Stimulated activated CD8-positive, alpha-beta memory T cell treated with anti-CD3 and anti-CD28 coated beads, Interleukin-4, amount 100 ng/mL, for 48 hours (primary cell): ENCODE data around the gene TRIM3.
A peak's percentile ranks its signal among the peaks of the same experiment; 100 is the strongest.

Experiments
- DNase-seq: peaks from one replicate; pipeline ENCODE4 v3.0.0-alpha.2; 2020

The TRIM3 gene

DNA sequence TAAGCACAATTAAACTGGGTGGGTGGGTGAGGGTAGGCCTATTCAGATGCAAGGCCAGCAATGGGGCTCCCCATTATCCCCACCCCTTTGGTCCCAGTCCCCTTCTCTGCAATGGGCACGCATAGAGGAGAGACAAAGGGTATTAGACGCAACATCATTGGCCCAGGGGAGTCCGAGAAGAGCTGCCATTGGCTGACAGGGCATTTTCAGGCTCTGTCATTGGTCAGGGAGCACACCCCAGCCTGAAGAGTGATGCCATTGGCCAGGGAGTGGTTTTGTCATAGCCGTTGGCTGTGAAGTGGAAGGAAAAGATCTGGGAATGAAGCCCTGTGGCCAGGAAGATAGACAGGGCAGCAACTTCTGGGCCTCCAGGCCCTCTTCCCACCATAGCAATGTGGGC, 2.8 kb upstream of the TRIM3 start:
- no peak for DNase-seq

- DNase-seq = no peak
Measured at GRCh38 chr11:6475936-6476335, 2.2 kb upstream of the TRIM3 start.

DNA sequence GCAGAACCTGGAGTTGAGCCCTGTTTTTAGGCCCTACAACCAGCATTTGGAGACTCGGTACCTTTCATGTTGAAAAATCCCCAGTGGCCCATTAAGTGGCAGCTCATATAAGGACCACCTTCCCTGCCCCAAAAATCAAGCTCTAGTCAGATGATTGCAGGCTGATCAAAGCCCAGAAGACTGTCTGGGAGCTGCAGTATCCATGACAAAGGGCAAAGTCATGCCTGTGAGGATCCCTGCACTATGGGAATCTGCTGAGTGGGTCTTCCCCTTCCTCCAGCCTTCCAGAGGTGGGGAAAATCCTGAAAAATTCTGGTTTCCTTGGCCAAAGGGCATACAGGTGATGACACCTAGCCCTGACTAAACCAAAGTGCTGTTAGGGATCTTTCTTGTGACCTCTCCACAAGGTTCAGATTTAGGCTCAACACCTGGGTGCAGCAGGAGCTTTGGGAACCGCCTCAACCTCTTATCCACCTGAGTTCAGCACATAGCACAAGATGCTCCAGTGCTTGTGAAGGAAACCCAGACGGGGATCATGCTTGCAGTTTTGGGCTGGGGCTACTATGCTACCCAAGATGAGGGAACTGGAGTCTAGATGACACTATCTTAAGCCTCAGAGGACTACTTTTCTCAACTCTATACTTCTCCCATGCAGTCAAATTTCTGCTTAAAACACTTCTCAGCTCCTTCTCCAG, 1.2 kb upstream of the TRIM3 start:
- no peak for DNase-seq

- no peak for DNase-seq
Measured at GRCh38 chr11:6474413-6474792, 662 bp upstream of the TRIM3 start.

GRCh38 chr11:6472934-6473333, 807 bp downstream of the TRIM3 start:
- DNase-seq = no peak

DNA sequence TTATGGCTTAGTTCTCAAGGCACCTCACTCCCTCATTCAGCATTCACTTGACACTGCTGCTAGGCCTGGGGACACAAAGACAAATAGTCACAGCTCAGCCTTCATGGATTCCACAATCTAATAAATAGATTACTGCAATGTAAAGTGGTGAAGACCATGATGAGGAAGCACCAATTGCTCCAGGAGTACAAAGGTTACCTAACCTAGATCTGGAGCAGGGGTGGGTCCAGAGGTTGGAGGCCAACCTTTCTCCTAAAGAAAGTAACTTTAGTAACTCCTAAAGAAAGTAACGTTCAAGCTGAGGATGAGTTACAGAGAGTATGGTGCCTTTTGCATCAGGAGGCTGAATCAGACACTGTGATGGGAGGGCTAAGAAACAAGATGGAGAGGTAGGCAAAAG, 4.1 kb downstream of the TRIM3 start:
- no peak for DNase-seq

GRCh38 chr11:6468712-6469495, 4.8 kb downstream of the TRIM3 start:
- DNase-seq = no peak

GRCh38 chr11:6459099-6459450, 14.7 kb downstream of the TRIM3 start:
- DNase-seq = no peak

DNA sequence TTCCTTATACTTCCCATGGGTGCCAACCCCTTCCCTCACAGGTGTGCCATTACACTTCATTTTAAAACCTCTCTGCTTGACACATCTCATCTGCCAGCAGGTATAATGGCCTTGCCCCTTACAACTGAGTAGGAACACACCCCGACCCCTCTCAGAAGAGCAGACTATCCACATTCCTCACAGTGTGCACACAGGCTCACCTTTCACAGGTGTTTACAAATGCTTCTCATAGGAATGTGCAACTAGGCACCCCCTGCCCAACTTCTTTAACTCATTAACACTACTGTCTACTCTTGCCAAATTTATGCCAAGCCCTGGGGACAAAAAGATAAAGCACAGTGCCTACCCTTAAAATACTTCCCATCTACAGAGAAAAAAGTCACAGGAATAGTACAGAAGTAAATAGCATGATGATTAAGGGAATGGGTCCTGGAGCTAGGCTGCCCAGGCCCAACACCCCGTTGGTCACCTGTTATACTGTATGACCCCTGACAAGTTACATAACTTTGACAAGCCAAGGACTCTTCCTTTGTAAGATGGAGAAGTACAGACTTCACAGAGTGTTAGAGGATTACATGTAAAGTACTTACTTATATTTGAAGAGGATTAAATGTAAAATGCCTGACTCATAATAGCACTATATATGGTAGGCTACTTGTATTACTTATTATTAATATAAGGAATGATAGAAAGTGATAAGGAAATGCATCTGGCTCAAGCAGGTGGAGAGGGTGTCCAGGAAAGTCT, 15.2 kb downstream of the TRIM3 start:
- DNase-seq = no peak

DNA sequence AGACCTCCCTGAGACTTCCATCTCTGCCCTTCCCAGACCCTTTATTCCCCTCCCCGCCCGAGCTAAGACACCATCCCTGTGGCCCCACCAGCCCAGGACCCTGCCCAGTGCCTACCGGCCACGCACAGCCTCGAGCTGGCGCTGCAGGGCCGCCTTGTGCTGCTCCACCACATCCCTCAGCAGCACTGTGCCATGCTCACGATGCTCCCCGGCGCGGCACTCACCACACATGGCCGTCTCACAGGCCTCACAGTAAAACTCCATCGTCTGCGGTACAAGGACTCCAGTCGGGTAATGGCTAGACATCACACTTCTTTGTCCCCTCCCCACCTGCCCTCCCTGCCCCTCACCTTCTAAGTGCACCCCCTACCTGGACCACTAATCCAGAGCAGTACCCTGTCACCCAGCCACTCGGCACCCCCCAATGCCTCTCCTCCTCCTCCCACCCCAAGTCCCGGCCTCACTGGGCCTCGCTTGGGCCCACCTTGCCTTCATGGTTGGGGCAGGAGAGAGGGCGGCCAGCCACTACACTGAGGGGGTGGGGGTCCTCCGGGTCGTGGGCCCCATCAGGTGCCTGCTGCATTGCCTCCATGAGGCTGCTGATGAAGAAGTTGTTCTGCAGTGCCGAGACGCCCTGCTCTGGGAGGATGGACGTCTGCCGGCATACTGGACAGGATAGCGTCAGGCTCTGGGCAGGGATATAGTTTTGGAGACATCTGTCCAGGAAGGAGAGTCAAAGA, 16.0 kb downstream of the TRIM3 start:
- no peak for DNase-seq

- DNase-seq = no peak
Measured at GRCh38 chr11:6456361-6457073, 17.2 kb downstream of the TRIM3 start.

DNA sequence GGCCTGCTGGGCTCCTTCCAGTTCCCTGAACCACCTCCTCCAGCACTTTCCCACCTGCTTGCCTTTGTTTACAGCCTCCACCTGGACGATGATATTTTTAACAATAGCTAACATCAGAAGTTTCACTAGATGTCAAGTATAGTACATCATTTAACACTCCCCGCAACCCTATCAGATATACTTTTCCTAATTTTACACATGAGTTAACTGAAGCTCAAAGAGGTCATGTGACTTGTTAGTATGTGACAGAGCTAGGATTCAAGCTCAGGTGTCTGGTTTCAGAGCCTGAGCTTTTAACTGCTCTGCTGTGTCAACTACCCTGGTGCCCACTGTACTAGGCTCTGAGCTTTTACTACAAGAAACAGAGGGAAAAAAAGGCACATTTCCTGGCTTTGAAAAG, 18.7 kb downstream of the TRIM3 start:
- DNase-seq = no peak

DNA sequence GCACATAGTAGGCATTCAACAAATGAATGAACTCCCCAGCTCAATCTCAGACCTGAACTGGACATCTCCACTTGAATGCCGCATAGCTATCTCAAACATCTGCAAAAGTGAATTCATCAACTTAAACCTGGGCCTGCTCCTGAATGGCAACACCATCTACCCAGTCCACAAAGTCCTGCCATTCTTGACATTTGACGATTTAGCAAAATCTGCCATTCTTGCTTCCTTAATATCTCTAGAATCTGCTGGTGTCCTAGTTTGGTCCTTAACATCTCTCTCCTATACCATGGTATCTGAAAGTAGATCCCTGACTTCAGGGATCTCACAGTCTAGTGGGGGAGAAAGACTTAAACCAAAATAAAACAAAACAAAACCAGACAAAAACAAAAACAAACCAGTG, 20.6 kb downstream of the TRIM3 start:
- no peak for DNase-seq

- no peak for DNase-seq
Measured at GRCh38 chr11:6452219-6452618, 21.5 kb downstream of the TRIM3 start.

DNA sequence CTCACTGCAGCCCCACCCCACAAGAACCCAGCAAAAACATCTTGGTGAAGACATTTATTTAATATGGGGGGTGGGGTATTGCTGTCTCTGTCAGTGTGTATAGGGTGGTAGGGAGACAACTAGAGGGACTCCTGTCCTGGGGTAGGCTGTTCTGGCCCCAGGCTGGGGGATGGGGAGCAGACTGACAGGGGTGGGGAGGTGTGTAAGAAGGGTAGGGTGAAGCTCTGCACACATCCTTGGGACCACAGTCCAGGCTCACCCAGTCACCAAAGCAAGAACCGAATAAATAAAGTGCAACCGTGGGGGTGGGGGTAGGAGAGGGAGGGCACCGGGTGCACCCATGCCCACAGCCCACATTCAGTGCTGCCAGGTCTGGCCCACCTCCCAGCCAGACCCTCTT, 25.2 kb downstream of the TRIM3 start:
- DNase-seq = no peak

DNA sequence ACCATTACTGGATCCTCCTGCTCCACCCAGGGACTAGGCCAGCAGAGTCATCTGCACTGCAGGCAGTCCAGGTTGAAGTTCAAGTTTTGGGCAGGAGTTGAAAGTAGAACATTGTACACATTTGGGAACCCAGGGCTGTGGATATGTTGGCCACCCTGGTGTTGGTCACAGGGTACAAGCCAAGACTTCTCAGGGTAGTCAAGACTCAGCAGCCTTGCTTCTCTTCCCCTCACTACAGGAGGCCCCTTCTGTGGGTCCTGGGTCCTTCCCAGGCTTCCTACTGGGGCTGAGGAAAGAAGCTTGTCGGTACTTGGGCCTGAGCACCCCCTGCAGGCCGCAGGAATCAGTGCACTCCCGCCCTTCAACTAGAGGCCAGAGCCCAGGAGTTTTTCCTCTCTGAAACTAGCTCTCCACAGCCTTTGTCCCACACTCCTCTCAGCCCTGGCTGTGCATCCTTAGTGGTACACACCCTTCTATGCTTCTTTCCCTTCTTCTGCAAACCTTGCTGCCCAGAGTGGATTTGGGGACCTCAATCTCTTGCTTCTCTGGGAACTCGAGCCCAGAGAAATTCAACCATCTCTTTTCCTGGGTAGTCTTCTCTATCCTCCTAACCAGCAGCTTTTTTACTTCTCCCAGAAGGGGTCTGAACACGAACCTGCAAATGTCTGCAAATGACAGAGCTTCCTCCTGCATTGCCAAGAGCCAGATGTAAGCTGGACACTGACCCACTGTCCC, 30.3 kb downstream of the TRIM3 start:
- DNase-seq = peak; percentile 69

- no peak for DNase-seq
Measured at GRCh38 chr11:6442441-6442840, 31.3 kb downstream of the TRIM3 start.

- no peak for DNase-seq
Measured at GRCh38 chr11:6440906-6441358, 32.8 kb downstream of the TRIM3 start, which contains the start of gene HPX. HPX (minus strand) TSS chr11:6440987; CDS start chr11:6440963, 24 bp downstream.

- peak; percentile 47 for DNase-seq
Measured at GRCh38 chr11:6438979-6439571, 34.7 kb downstream of the TRIM3 start.

DNA sequence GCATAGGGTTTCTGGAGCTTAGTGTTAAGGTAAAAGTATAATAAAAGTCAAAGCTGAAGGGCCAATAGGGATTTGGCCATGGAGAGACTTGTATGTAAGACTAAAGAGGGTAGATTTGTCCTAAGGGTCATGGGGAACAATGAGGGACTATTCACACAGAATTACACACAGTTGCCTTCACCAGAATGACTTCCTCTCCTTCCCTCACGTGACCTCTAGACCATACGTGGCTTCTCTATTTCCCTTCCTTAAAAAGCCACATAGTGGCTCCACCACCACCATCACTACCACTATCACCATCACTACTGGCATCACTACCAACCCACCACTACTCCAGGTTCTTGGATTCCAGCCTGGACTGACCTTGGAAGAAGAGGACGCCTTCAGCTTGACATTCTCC, 35.7 kb downstream of the TRIM3 start:
- DNase-seq = no peak

DNA sequence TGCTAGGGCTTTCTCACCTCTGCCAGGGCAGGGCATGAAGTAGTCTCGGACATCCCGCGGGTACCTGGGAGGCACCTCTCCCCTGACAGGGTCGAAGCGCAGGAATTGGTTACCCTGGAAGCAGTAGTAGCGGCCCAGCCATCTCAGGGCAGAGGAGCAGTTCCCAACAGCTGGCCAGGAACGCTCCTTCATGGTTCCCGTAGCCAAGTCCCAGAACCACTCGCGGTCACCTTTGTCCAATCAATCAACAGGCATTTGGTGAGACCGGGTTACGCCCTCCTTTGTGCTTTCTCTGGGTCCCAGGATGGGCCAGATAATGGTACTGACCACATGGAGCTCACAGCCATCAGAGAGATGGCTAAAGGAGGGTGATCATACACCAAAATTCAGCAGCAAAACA, 36.3 kb downstream of the TRIM3 start:
- DNase-seq = no peak
